B cell (primary cell): ENCODE data around the gene ZNF775. TPM values are rescaled to one million over a fixed set of nuclear protein-coding genes. Genes with fewer than 3 reads are reported as not detected.

Experiments
- ATAC-seq: fragments of 200-7000 bp; cut with Tn5 transposase; one replicate; pipeline ENCODE4 v1.10.0; 2021; ENCODE audit warnings: low read depth, mild to moderate bottlenecking, moderate number of reproducible peaks, moderate library complexity
- CTCF ChIA-PET: fragments of 350-600 bp; sonication (Branson Sonifier 250); formaldehyde crosslinking; loops from one replicate; lab custom pipeline; 2021; ENCODE audit warnings: antibody characterized with exemption, inconsistent platforms; lab: Charles Lee
- POLR2A ChIA-PET: fragments of 350-600 bp; sonication (Branson Sonifier 250); formaldehyde crosslinking; loops from one replicate; lab custom pipeline; 2021; ENCODE audit warnings: antibody characterized with exemption; lab: Charles Lee
- DNase-seq: peaks from one replicate; pipeline ENCODE4 v3.0.0; 2013
- H2AFZ ChIP-seq: 2 replicates; pipeline ENCODE4 v1.6.1; 2012; ENCODE audit warnings: mild to moderate bottlenecking, low read depth, low read length; ENCODE audit not compliant: insufficient read depth, poor library complexity, severe bottlenecking
- H3K27ac ChIP-seq, 2 donors: 1 replicate in 1 of 2; 2 replicates in 1 of 2; pipeline ENCODE4 v1.5.1; 2012 to 2013; ENCODE audit warnings: low read length in 2 of 2, mild to moderate bottlenecking in 2 of 2, moderate library complexity in 1 of 2
- H3K27me3 ChIP-seq, 4 experiments: fragments of 200-600 bp in 1 of 4; sonication (generic) in 1 of 4; replicated peaks in 1 of 4; 1 replicate in 2 of 4; 2 replicates in 2 of 4; pipeline versions ENCODE4 v1.6.1 to v1.7.0; 2013 to 2016; ENCODE audit warnings: low read length in 3 of 4, mild to moderate bottlenecking in 2 of 4, mixed read lengths in 1 of 4, moderate library complexity in 1 of 4; ENCODE audit not compliant: insufficient read depth in 4 of 4, control insufficient read depth in 3 of 4; ENCODE audit errors: control extremely low read depth in 1 of 4
- H3K36me3 ChIP-seq, 2 experiments: replicated peaks in 1 of 2; 1 replicate in 1 of 2; 2 replicates in 1 of 2; pipeline versions ENCODE4 v1.6.1 to v1.7.1; 2013; ENCODE audit warnings: low read length in 1 of 2; ENCODE audit not compliant: insufficient read depth in 2 of 2, control insufficient read depth in 1 of 2; ENCODE audit errors: control extremely low read depth in 1 of 2, extremely low read depth in 1 of 2
- H3K4me1 ChIP-seq, 2 donors: fragments of 200-600 bp in 1 of 2; sonication (generic) in 1 of 2; 1 replicate in 1 of 2; 2 replicates in 1 of 2; pipeline versions ENCODE4 v1.5.1 to v1.6.1; 2013 to 2017; ENCODE audit warnings: low read length in 2 of 2; ENCODE audit not compliant: control insufficient read depth in 2 of 2, insufficient read depth in 2 of 2
- H3K4me2 ChIP-seq: replicated peaks from 2 replicates; pipeline ENCODE3; 2012; ENCODE audit warnings: mild to moderate bottlenecking, low read depth, low read length; ENCODE audit not compliant: poor library complexity, severe bottlenecking
- H3K4me3 ChIP-seq, 5 experiments: fragments of 200-600 bp in 1 of 5; sonication (generic) in 1 of 5; 1 replicate in 3 of 5; 2 replicates in 2 of 5; pipeline versions ENCODE4 v1.5.1 to v1.7.0; 2011 to 2016; ENCODE audit warnings: low read length in 4 of 5, mild to moderate bottlenecking in 4 of 5, low read depth in 2 of 5, control low read depth in 1 of 5, moderate library complexity in 1 of 5; ENCODE audit not compliant: insufficient read depth in 1 of 5; ENCODE audit errors: control extremely low read depth in 1 of 5, extremely low read depth in 1 of 5
- H3K79me2 ChIP-seq: fragments of 200-600 bp; sonication (generic); one replicate; pipeline ENCODE4 v1.6.0; 2016; ENCODE audit warnings: low read length; ENCODE audit not compliant: control insufficient read depth, insufficient read depth
- H3K9ac ChIP-seq: fragments of 200-600 bp; sonication (generic); 2 replicates; pipeline ENCODE4 v1.6.1; 2017; ENCODE audit warnings: mild to moderate bottlenecking, low read length, moderate library complexity
- H3K9me3 ChIP-seq, 3 donors: one replicate each; pipeline versions ENCODE4 v1.6.1 to v1.7.1; 2013; ENCODE audit warnings: low read length in 2 of 3; ENCODE audit not compliant: control insufficient read depth in 2 of 3, insufficient read depth in 1 of 3; ENCODE audit errors: control extremely low read depth in 1 of 3
- H4K20me1 ChIP-seq: 2 replicates; pipeline ENCODE4 v1.6.0; 2012; ENCODE audit warnings: mild to moderate bottlenecking, low read length; ENCODE audit not compliant: insufficient read depth, control insufficient read depth, poor library complexity, severe bottlenecking
- H3K27ac Mint-ChIP-seq: one replicate; pipeline ENCODE4 v1.8.0; 2021; ENCODE audit warnings: mixed read lengths
- H3K27me3 Mint-ChIP-seq: one replicate; pipeline ENCODE4 v1.8.0; 2021; ENCODE audit warnings: mixed read lengths
- H3K4me1 Mint-ChIP-seq: one replicate; pipeline ENCODE4 v1.8.0; 2021; ENCODE audit warnings: mixed read lengths
- H3K4me3 Mint-ChIP-seq: one replicate; pipeline ENCODE4 v1.8.0; 2021; ENCODE audit warnings: mixed read lengths
- H3K9me3 Mint-ChIP-seq: one replicate; pipeline ENCODE4 v1.8.0; 2022; ENCODE audit warnings: mixed read lengths; ENCODE audit not compliant: insufficient read depth
- EZH2 ChIP-seq: IDR thresholded peaks from 2 replicates; pipeline ENCODE4 v1.6.1; 2012; ENCODE audit warnings: borderline replicate concordance, low read depth, mild to moderate bottlenecking, moderate library complexity, low read length; ENCODE audit not compliant: insufficient read depth, poor library complexity, severe bottlenecking
- WGBS: methylation state at CpG from one replicate; pipeline ENCODE4 v1.1.5; 2013; ENCODE audit warnings: missing lambda C conversion rate; ENCODE audit not compliant: insufficient coverage; 5-methylcytosine and 5-hydroxymethylcytosine counted together
- intact Hi-C: fragments of 100-400 bp; cut with micrococcal nuclease; formaldehyde crosslinking; loops from one replicate; pipeline ENCODE4 v1.10.0; 2022
- polyA plus RNA-seq: library from polyadenylated mRNA; depleted of rRNA; stranded (reverse); fragments of >200 nt; gene quantifications from 2 replicates; pipeline ENCODE4 v1.2.3, GENCODE V29; 2012
- total RNA-seq, 2 donors: library from RNA; stranded (reverse); fragments of 120-200 nt in 1 of 2; gene quantifications; 1 replicate in 1 of 2; 2 replicates in 1 of 2; pipeline versions ENCODE4 v1.2.3 to v1.2.4, GENCODE V29; 2013 to 2022
- TF ChIP-seq, protein P1 (sequence below): fragments of 200-600 bp; IDR thresholded peaks from one replicate; pipeline ENCODE4 v1.8.0; 2022; ENCODE audit warnings: antibody characterized with exemption, mild to moderate bottlenecking

ZNF775 gene
- total and polyA plus RNA-seq, 2 donors (not counting 1 experiment from before 2014, with no cell fraction given), result 4.2 to 12.1 TPM

DNA sequence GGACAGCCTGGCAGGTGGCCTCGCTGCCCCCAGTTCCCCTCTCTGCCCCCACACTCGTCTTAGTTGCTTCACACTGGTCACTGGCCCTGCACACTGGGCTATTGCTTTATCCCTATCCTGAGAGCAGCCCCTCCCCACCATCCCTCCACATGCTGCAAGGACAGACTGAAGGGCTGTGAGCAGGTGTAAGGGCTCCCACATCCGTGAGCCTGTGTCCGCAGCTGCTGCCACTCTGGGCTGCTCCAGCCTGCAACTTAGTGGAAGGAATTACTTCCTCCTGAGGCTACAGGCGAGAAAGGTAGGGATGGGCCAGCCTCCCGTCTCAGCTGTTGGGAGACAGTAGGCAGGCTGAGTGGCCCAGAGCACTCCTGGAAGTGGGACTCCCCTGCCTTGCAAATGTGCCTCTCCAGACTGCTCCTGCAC, 41.5 kb upstream of the ZNF775 start:
- no peak overlapping the region for H3K9ac ChIP-seq
- H3K36me3 ChIP-seq, result no peaks in the 10 kb centered on the region
- peaks cover 0 to 20% (median 9%) of the 10 kb centered on the region in 4 experiments for H3K27me3 ChIP-seq
- H3K4me1 ChIP-seq, result peaks cover 12 to 15% of the 10 kb centered on the region in 2 donors
- no peak for DNase-seq
- Mint-ChIP-seq H3K4me3 (no peak overlapping the region), H3K27me3 (peaks cover 22% of the 10 kb centered on the region), H3K27ac (no peak overlapping the region), H3K9me3 (no peaks in the 10 kb centered on the region), H3K4me1 (peaks cover 20% of the 10 kb centered on the region)
- no peak overlapping the region for H3K27ac ChIP-seq
- no peak overlapping the region for H3K4me2 ChIP-seq
- ChIA-PET CTCF (interaction anchor here (1.9 kb wide), 1 partner anchor 17 kb away, joined by 5 read pairs; no protein-coding TSS in a partner anchor), POLR2A (no interaction called here)
- intact Hi-C loops, result no loop called here
- no peak overlapping the region for H2AFZ ChIP-seq
- H3K4me3 ChIP-seq, result no peak overlapping the region
- TF ChIP-seq, protein P1, sequence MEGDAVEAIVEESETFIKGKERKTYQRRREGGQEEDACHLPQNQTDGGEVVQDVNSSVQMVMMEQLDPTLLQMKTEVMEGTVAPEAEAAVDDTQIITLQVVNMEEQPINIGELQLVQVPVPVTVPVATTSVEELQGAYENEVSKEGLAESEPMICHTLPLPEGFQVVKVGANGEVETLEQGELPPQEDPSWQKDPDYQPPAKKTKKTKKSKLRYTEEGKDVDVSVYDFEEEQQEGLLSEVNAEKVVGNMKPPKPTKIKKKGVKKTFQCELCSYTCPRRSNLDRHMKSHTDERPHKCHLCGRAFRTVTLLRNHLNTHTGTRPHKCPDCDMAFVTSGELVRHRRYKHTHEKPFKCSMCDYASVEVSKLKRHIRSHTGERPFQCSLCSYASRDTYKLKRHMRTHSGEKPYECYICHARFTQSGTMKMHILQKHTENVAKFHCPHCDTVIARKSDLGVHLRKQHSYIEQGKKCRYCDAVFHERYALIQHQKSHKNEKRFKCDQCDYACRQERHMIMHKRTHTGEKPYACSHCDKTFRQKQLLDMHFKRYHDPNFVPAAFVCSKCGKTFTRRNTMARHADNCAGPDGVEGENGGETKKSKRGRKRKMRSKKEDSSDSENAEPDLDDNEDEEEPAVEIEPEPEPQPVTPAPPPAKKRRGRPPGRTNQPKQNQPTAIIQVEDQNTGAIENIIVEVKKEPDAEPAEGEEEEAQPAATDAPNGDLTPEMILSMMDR, result no peak
- no peak for TF ChIP-seq EZH2
- H3K9me3 ChIP-seq, result peaks cover 0 to 4% (median 0%) of the 10 kb centered on the region in 3 donors
- no peak for ATAC-seq
- no peaks in the 10 kb centered on the region for H4K20me1 ChIP-seq
- WGBS, result 88% methylated on average over 6 of the region's 6 CpGs
- H3K79me2 ChIP-seq, result no peaks in the 10 kb centered on the region

DNA sequence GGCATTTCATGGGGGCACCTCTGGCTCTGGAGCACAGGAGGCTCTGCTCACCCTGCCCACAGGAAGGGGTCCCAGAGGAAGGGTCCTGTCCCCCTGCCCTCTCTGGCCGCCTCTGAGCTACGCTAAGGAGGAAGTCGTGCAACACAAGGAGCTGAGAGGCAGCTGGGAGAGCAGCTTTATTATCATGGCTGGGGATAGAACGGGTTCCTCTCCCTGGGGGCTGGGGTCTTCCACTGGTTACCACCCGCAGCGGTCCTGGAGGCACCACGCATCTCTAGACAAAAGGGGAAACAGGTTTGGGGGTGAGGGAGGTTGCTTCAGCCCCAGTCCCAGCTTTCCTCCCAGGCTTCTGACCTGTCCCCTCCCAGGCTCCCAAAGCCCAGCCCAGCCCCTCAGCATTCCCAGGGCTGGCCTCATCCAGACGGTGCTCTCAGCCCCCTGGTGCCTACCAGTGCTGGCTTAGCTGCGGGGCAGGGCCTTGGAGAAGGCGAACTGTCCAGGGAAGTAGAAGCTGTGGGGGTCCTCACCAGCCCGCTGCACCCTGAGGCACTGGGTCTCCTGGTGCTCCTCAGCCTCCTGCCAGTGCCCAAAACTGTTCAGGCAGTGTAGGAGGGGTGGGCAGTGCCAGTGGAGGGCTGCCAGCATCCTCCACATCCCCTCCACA, 40.8 kb upstream of the ZNF775 start:
- Histone ChIP-seq H3K9me3 (peaks cover 0 to 4% (median 0%) of the 10 kb centered on the region in 3 donors), H3K79me2 (no peaks in the 10 kb centered on the region), H4K20me1 (no peaks in the 10 kb centered on the region), H3K9ac (no peak overlapping the region), H2AFZ (no peak overlapping the region), H3K36me3 (no peaks in the 10 kb centered on the region), H3K27me3 (peaks cover 0 to 24% (median 10%) of the 10 kb centered on the region in 4 experiments), H3K4me2 (no peak overlapping the region), H3K4me1 (peaks cover 12 to 15% of the 10 kb centered on the region in 2 donors), H3K4me3 (no peak overlapping the region), H3K27ac (no peak overlapping the region)
- WGBS, result 93% methylated on average over 5 of the region's 11 CpGs
- intact Hi-C loops, result no loop called here
- Mint-ChIP-seq H3K27me3 (peaks cover 28% of the 10 kb centered on the region), H3K9me3 (no peaks in the 10 kb centered on the region), H3K27ac (peak overlapping the region; percentile 46), H3K4me3 (no peak overlapping the region), H3K4me1 (peaks cover 20% of the 10 kb centered on the region)
- CTCF ChIA-PET, result interaction anchor here (1.9 kb wide), 1 partner anchor 17 kb away, joined by 5 read pairs; no protein-coding TSS in a partner anchor
- ATAC-seq (no peak), DNase-seq (no peak)
- POLR2A ChIA-PET, result no interaction called here
- TF ChIP-seq, protein P1, result no peak
- TF ChIP-seq EZH2, result no peak
